Neural crest cell (in vitro differentiated cells): ENCODE measurements around the gene CDKN2D. TPM values are rescaled to one million over a fixed set of nuclear protein-coding genes. Genes with fewer than 3 reads are reported as not detected.

Experiments used
- DNase-seq: peaks from one replicate; pipeline ENCODE4 v3.0.0; 2021; ENCODE audit warnings: low read depth, mixed read lengths, low spot score
- H3K27ac Mint-ChIP-seq: one replicate; pipeline ENCODE4 v1.8.0; 2021; ENCODE audit warnings: mild to moderate bottlenecking, mixed read lengths; ENCODE audit not compliant: unreplicated experiment
- H3K27me3 Mint-ChIP-seq: 2 replicates; pipeline ENCODE4 v1.8.0; 2021; ENCODE audit warnings: low read depth, mild to moderate bottlenecking, mixed read lengths
- H3K36me3 Mint-ChIP-seq: 2 replicates; pipeline ENCODE4 v1.8.0; 2021; ENCODE audit warnings: low read depth, mild to moderate bottlenecking, mixed read lengths
- H3K4me1 Mint-ChIP-seq: 2 replicates; pipeline ENCODE4 v1.8.0; 2021; ENCODE audit warnings: mixed read lengths
- H3K4me3 Mint-ChIP-seq: one replicate; pipeline ENCODE4 v1.8.0; 2021; ENCODE audit warnings: mild to moderate bottlenecking, mixed read lengths
- H3K9me3 Mint-ChIP-seq: 2 replicates; pipeline ENCODE4 v1.8.0; 2021; ENCODE audit warnings: mixed read lengths
- total RNA-seq: library from RNA; stranded (reverse); gene quantifications from 2 replicates; pipeline ENCODE4 v1.2.1, GENCODE V29; 2021
- TF ChIP-seq, protein P1 (sequence below): fragments of 200-600 bp; sonication (generic); conservative IDR thresholded peaks from 2 replicates; pipeline ENCODE4 v1.5.0; 2021; ENCODE audit warnings: antibody characterized with exemption, mild to moderate bottlenecking

The CDKN2D gene
- total RNA-seq, 1 donor from 2014 or later: 8.7 TPM

DNA sequence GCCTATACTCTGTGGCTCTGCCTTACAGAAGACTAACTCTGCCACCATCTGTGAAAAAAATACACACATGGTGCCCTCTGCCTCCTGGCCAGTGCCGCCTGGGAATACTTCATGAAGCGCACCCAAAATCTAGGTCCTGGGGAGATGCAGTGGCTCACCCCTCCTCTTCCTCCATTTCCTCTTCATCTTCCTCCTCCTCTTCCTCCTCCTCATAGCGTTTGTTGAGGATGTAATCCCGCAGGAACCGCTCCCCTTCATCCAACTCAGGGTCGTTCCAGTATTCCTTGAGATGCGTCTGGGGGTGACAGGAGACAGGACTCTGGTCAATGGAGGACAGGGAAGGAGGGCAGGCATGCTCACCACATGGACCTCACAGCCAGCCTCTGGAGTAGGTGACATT lies 8.6 kb downstream of the CDKN2D start:
- Mint-ChIP-seq H3K36me3 (peaks cover 7% of the 10 kb centered on the region), H3K4me3 (no peak overlapping the region), H3K4me1 (peaks cover 8% of the 10 kb centered on the region), H3K27me3 (no peaks in the 10 kb centered on the region), H3K27ac (no peak overlapping the region), H3K9me3 (no peaks in the 10 kb centered on the region)
- TF ChIP-seq, protein P1, sequence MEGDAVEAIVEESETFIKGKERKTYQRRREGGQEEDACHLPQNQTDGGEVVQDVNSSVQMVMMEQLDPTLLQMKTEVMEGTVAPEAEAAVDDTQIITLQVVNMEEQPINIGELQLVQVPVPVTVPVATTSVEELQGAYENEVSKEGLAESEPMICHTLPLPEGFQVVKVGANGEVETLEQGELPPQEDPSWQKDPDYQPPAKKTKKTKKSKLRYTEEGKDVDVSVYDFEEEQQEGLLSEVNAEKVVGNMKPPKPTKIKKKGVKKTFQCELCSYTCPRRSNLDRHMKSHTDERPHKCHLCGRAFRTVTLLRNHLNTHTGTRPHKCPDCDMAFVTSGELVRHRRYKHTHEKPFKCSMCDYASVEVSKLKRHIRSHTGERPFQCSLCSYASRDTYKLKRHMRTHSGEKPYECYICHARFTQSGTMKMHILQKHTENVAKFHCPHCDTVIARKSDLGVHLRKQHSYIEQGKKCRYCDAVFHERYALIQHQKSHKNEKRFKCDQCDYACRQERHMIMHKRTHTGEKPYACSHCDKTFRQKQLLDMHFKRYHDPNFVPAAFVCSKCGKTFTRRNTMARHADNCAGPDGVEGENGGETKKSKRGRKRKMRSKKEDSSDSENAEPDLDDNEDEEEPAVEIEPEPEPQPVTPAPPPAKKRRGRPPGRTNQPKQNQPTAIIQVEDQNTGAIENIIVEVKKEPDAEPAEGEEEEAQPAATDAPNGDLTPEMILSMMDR: no peak
- DNase-seq: no peak

DNA sequence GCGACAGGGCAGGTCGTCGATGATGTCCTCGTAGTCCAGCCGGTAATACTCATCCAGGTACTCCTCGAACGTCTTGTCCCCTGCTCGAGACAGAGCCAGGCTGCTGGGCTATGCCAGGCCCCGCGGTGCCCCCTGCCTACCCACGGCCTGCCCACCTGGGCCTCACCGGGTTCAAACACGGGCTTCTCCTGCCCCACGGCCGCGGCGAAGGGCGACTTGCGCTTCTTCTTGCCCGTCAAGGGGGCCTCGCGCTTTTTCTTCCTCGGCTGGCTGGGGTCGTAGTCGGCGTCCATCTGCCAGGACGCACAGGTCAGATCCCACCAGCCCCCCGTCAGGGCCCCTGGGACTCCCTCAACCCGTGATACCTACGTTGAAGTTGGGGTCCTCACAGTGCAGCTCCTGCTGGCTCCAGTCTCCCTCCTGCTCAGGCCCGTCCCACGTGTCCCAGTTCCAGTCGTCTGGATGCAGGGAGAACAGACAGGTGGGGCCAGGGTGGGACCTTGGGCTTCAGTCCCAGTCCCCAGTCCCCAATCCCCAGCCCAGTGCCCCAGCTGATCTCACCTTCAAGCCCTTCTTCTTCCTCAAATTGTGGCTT lies 11.1 kb downstream of the CDKN2D start:
- H3K36me3 Mint-ChIP-seq: peaks cover 10% of the 10 kb centered on the region
- no peaks in the 10 kb centered on the region for H3K27me3 Mint-ChIP-seq
- TF ChIP-seq, protein P1: no peak
- H3K4me3 Mint-ChIP-seq: peak overlapping the region; percentile 68
- DNase-seq: no peak
- no peaks in the 10 kb centered on the region for H3K9me3 Mint-ChIP-seq
- H3K27ac Mint-ChIP-seq: no peak overlapping the region
- H3K4me1 Mint-ChIP-seq: no peaks in the 10 kb centered on the region

DNA sequence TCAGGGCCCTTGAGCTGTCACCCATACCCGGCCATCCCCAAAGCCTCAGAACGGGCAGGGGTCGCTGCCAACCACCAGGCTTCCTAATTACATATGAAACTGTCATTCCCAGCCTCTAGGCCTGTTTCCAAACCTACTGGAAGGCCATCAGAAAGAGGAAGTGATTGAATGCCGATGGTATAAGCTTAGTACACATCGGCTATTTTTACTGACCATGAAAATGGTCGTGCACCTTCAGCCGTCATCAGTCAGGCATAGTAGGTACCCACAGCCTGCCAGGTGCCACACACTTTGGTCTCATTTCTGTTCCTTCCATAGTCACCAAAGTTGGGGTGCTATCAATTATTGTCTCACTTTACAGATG lies 13.2 kb downstream of the CDKN2D start:
- Mint-ChIP-seq H3K27me3 (no peaks in the 10 kb centered on the region), H3K36me3 (peaks cover 7% of the 10 kb centered on the region), H3K9me3 (no peaks in the 10 kb centered on the region), H3K4me3 (peak overlapping the region; percentile 31), H3K4me1 (no peaks in the 10 kb centered on the region), H3K27ac (no peak overlapping the region)
- TF ChIP-seq, protein P1: no peak
- no peak for DNase-seq

DNA sequence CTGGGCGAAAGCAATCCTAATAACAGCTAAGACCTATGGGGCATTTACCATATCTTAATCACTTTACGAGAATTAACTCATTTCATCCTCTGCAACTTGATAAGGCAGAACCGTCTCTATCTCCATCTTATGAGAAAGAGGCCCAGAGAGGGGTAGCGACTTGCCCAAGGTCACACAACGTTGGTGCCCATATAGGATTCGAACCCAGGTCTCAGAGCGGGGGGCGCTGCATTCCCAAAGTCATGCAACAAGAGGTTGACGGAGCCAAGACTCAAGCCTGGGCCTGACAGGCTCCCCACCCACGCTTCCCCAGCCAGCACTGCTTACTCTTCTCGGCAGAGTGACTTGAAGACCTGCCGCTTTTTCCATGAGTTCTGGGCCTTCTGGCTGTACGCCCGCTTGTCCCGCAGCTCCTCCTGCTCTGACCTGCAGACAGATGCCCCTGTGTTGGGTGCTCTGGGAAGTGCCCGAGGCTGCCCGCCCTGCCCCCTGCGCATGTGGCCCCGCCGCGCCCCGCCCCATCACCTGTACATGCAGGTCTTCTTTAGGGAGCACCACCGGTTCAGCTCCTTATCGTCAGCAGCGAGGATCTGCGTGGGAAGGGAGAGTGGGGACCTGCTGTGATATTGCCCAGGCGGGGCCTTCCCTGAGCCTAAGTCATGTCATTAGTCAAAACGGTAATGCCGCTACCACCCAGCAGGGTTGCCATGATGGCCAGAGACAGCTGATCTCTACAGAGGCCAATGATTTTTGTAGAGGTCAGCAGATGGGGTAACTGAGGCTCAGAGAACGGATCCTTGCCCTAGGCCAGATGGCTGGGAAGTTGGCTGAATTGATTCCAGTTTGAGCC lies 13.8 kb downstream of the CDKN2D start:
- DNase-seq: no peak
- H3K36me3 Mint-ChIP-seq: peaks cover 7% of the 10 kb centered on the region
- no peak overlapping the region for H3K27ac Mint-ChIP-seq
- no peak overlapping the region for H3K4me3 Mint-ChIP-seq
- no peaks in the 10 kb centered on the region for H3K27me3 Mint-ChIP-seq
- no peaks in the 10 kb centered on the region for H3K4me1 Mint-ChIP-seq
- TF ChIP-seq, protein P1: peak; percentile 34
- no peaks in the 10 kb centered on the region for H3K9me3 Mint-ChIP-seq

DNA sequence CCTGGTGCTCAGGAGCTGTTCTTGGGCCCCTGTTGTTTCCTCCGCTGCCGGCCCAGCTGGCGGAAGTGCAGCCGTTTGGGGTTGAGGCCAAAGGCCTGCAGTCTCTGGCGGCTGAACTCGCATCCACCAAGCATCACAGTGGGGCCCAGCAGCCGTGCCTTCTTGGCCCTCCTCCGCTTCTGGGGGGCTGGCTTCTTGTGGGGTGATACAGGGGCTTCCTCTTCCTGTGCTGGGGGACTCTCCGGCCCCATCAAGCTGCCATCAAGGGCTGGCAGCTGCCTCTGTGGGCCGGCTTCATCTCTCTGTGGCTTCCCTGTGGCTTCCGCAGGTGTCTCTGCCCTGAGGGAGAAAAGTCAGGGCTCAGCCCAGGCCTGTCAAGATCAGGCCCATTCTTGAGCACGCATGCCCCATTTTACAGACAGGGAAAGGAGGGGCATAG lies 14.8 kb downstream of the CDKN2D start:
- no peaks in the 10 kb centered on the region for H3K9me3 Mint-ChIP-seq
- H3K27me3 Mint-ChIP-seq: no peaks in the 10 kb centered on the region
- H3K4me3 Mint-ChIP-seq: no peak overlapping the region
- peaks cover 7% of the 10 kb centered on the region for H3K36me3 Mint-ChIP-seq
- no peaks in the 10 kb centered on the region for H3K4me1 Mint-ChIP-seq
- TF ChIP-seq, protein P1: no peak
- no peak for DNase-seq
- no peak overlapping the region for H3K27ac Mint-ChIP-seq
